HepG2 (cell line): ENCODE data around the gene NUDT22. TPM values are rescaled to one million over a fixed set of nuclear protein-coding genes. Genes with fewer than 3 reads are reported as not detected.

Source experiments
- MYNN ChIP-seq: sonication (generic); formaldehyde crosslinking; IDR thresholded peaks from 2 replicates; pipeline ENCODE4 v1.4.0; 2020; ENCODE audit warnings: mild to moderate bottlenecking, low read depth, missing genetic modification reagents
- PBX2 ChIP-seq: IDR thresholded peaks from 2 replicates; pipeline ENCODE4 v1.6.1; 2016; ENCODE audit warnings: control low read depth
- PHF21A ChIP-seq: sonication (generic); formaldehyde crosslinking; IDR thresholded peaks from 2 replicates; pipeline ENCODE4 v1.5.0; 2020; ENCODE audit warnings: mild to moderate bottlenecking, missing genetic modification reagents
- RBAK ChIP-seq: sonication (generic); formaldehyde crosslinking; IDR thresholded peaks from 2 replicates; pipeline ENCODE4 v1.5.1; 2020; ENCODE audit warnings: mild to moderate bottlenecking, missing genetic modification reagents
- SIX4 ChIP-seq: sonication (generic); formaldehyde crosslinking; IDR thresholded peaks from 2 replicates; pipeline ENCODE4 v1.4.0; 2020; ENCODE audit warnings: missing genetic modification reagents
- SMAD3 ChIP-seq: sonication (generic); formaldehyde crosslinking; IDR thresholded peaks from 2 replicates; pipeline ENCODE4 v1.4.0; 2020; ENCODE audit warnings: missing genetic modification reagents
- SNRNP70 ChIP-seq: fragments of 200-400 bp; formaldehyde crosslinking; IDR thresholded peaks from 2 replicates; pipeline ENCODE4 v1.6.1; 2017; ENCODE audit warnings: mild to moderate bottlenecking, low read depth, low read length, moderate library complexity
- TCF12 ChIP-seq, 2 experiments: fragments of 450-650 bp in 1 of 2; sonication (generic) in 1 of 2; formaldehyde crosslinking in 1 of 2; IDR thresholded peaks; 2 replicates each; pipeline versions ENCODE4 v1.6.1 to v1.8.0; 2017 to 2022; ENCODE audit warnings: antibody characterized with exemption in 1 of 2, mild to moderate bottlenecking in 1 of 2, missing genetic modification reagents in 1 of 2, moderate library complexity in 1 of 2
- TIGD3 ChIP-seq: sonication (generic); formaldehyde crosslinking; IDR thresholded peaks from 2 replicates; pipeline ENCODE4 v1.5.1; 2020; ENCODE audit warnings: mild to moderate bottlenecking, missing genetic modification reagents, borderline replicate concordance
- WIZ ChIP-seq: sonication (generic); formaldehyde crosslinking; IDR thresholded peaks from 2 replicates; pipeline ENCODE4 v1.5.1; 2020; ENCODE audit warnings: mild to moderate bottlenecking, missing genetic modification reagents
- ZBTB42 ChIP-seq: sonication (generic); formaldehyde crosslinking; IDR thresholded peaks from 2 replicates; pipeline ENCODE4 v1.5.0; 2020; ENCODE audit warnings: mild to moderate bottlenecking, missing genetic modification reagents
- ZNF253 ChIP-seq: sonication (generic); formaldehyde crosslinking; IDR thresholded peaks from 2 replicates; pipeline ENCODE4 v1.8.0; 2022; ENCODE audit warnings: mild to moderate bottlenecking, missing genetic modification reagents, borderline replicate concordance
- ZNF546 ChIP-seq: sonication (generic); formaldehyde crosslinking; conservative IDR thresholded peaks from 2 replicates; pipeline ENCODE4 v1.8.1; 2023; ENCODE audit warnings: mild to moderate bottlenecking, missing genetic modification reagents
- ZNF589 ChIP-seq: sonication (generic); formaldehyde crosslinking; conservative IDR thresholded peaks from 2 replicates; pipeline ENCODE4 v1.8.0; 2022; ENCODE audit warnings: mild to moderate bottlenecking, moderate library complexity, missing genetic modification reagents
- ZNF878 ChIP-seq: sonication (generic); formaldehyde crosslinking; IDR thresholded peaks from 2 replicates; pipeline ENCODE4 v1.8.1; 2023; ENCODE audit warnings: mild to moderate bottlenecking, missing genetic modification reagents, moderate library complexity
- ZSCAN21 ChIP-seq: sonication (generic); formaldehyde crosslinking; IDR thresholded peaks from 2 replicates; pipeline ENCODE4 v1.8.0; 2022; ENCODE audit warnings: mild to moderate bottlenecking, missing genetic modification reagents, moderate library complexity, borderline replicate concordance
- ZSCAN30 ChIP-seq: sonication (generic); formaldehyde crosslinking; IDR thresholded peaks from 2 replicates; pipeline ENCODE4 v1.5.0; 2020; ENCODE audit warnings: mild to moderate bottlenecking, missing genetic modification reagents
- polyA plus RNA-seq, 8 experiments: library from polyadenylated mRNA; depleted of rRNA in 3 of 8; stranded (reverse) in 7 of 8; unstranded in 1 of 8; fragments of >200 nt; fragmentation: Illumina TruSeq in 4 of 8; extraction: Trizol in 4 of 8; gene quantifications; 2 replicates each; pipeline versions ENCODE4 v1.2.1 to v1.2.3, GENCODE V29; 2011 to 2016; ENCODE audit warnings: low read depth in 4 of 8, missing spikeins in 1 of 8, mixed read lengths in 1 of 8; ENCODE audit not compliant: insufficient read depth in 1 of 8
- total RNA-seq, 5 experiments: library from RNA; depleted of rRNA; stranded (reverse); fragments of >200 nt; fragmentation: Illumina TruSeq; extraction: Trizol; gene quantifications; 2 replicates each; pipeline ENCODE4 v1.2.3, GENCODE V29; 2016; ENCODE audit warnings: low read depth in 1 of 5
- TF ChIP-seq, protein P1 (sequence below): sonication (generic); formaldehyde crosslinking; IDR thresholded peaks from 2 replicates; pipeline ENCODE4 v1.4.0; 2020; ENCODE audit warnings: mild to moderate bottlenecking, missing genetic modification reagents
- TF ChIP-seq, protein P2 (sequence below): sonication (generic); formaldehyde crosslinking; IDR thresholded peaks from 2 replicates; pipeline ENCODE4 v1.5.1; 2020; ENCODE audit warnings: missing genetic modification reagents, mild to moderate bottlenecking, borderline replicate concordance

The NUDT22 gene
- total and polyA plus RNA-seq, 2 of the 13 experiments (the other 11 are each of a cell fraction or from before 2014, with no cell fraction given), result 33.5 to 39.8 TPM

DNA sequence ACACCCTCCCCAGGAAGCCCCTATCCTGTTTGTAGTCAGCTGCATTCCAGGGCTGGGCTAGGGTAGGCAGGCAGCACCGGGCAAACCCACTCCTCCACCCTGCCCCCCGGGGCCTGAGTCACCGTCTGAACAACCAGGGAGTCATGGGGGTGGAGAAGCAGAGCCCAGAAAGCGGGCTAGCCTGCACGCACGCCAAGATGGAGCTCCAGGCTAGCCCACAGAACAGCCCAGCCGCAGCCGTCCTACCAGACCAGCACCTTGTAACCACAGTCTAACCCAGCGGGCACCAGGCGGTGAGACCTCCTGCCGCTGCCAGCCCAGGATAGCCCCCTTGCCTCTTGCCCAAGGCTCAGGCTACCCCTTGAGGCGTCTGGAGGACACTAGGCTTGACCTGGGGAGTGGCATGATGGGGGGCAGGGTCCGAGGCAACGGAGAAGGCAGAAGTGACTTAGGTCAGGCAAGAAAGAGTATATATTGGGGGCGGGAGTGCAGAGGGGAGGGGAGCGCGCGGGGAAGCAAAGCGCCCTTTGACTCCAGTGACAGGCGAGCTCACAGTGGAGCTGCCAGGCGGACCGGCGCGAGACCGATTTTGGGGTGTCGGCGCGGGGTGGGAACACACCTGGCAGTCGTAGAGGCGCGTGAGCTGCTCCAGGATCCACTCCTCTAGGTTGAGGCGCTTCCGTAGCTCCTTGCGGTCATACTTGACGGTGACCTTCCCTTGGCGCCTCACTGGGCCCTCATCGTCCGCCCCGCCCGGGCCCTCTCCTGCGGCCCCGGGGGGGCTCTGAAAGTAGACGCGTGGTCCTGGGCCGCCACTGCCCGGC is 19.9 kb downstream of the NUDT22 start (continued):
- TF ChIP-seq, protein P1, sequence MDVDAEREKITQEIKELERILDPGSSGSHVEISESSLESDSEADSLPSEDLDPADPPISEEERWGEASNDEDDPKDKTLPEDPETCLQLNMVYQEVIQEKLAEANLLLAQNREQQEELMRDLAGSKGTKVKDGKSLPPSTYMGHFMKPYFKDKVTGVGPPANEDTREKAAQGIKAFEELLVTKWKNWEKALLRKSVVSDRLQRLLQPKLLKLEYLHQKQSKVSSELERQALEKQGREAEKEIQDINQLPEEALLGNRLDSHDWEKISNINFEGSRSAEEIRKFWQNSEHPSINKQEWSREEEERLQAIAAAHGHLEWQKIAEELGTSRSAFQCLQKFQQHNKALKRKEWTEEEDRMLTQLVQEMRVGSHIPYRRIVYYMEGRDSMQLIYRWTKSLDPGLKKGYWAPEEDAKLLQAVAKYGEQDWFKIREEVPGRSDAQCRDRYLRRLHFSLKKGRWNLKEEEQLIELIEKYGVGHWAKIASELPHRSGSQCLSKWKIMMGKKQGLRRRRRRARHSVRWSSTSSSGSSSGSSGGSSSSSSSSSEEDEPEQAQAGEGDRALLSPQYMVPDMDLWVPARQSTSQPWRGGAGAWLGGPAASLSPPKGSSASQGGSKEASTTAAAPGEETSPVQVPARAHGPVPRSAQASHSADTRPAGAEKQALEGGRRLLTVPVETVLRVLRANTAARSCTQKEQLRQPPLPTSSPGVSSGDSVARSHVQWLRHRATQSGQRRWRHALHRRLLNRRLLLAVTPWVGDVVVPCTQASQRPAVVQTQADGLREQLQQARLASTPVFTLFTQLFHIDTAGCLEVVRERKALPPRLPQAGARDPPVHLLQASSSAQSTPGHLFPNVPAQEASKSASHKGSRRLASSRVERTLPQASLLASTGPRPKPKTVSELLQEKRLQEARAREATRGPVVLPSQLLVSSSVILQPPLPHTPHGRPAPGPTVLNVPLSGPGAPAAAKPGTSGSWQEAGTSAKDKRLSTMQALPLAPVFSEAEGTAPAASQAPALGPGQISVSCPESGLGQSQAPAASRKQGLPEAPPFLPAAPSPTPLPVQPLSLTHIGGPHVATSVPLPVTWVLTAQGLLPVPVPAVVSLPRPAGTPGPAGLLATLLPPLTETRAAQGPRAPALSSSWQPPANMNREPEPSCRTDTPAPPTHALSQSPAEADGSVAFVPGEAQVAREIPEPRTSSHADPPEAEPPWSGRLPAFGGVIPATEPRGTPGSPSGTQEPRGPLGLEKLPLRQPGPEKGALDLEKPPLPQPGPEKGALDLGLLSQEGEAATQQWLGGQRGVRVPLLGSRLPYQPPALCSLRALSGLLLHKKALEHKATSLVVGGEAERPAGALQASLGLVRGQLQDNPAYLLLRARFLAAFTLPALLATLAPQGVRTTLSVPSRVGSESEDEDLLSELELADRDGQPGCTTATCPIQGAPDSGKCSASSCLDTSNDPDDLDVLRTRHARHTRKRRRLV (CRISPR knock-in tag), result no peak
- no peak for TF ChIP-seq ZNF878 (CRISPR knock-in tag)
- no peak for TF ChIP-seq WIZ (CRISPR knock-in tag)
- TF ChIP-seq, protein P2, sequence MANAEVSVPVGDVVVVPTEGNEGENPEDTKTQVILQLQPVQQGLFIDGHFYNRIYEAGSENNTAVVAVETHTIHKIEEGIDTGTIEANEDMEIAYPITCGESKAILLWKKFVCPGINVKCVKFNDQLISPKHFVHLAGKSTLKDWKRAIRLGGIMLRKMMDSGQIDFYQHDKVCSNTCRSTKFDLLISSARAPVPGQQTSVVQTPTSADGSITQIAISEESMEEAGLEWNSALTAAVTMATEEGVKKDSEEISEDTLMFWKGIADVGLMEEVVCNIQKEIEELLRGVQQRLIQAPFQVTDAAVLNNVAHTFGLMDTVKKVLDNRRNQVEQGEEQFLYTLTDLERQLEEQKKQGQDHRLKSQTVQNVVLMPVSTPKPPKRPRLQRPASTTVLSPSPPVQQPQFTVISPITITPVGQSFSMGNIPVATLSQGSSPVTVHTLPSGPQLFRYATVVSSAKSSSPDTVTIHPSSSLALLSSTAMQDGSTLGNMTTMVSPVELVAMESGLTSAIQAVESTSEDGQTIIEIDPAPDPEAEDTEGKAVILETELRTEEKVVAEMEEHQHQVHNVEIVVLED (CRISPR knock-in tag), result no peak
- TF ChIP-seq ZNF589 (CRISPR knock-in tag), result no peak
- no peak for TF ChIP-seq ZNF546
- TF ChIP-seq SNRNP70, result no peak
- no peak for TF ChIP-seq PBX2 (CRISPR knock-in tag)
- no peak for TF ChIP-seq ZSCAN30 (CRISPR knock-in tag)
- TF ChIP-seq ZSCAN21 (CRISPR knock-in tag), result no peak
- TF ChIP-seq TIGD3 (CRISPR knock-in tag), result no peak
- no peak for TF ChIP-seq RBAK (CRISPR knock-in tag)
- no peak for TF ChIP-seq SIX4 (CRISPR knock-in tag)
- TF ChIP-seq MYNN, result no peak
- TF ChIP-seq TCF12 (IDR thresholded peaks at IDR 0.05), result no peak
- TF ChIP-seq TCF12 (CRISPR knock-in tag; IDR thresholded peaks at IDR 0.05), result no peak
- no peak for TF ChIP-seq PHF21A (CRISPR knock-in tag)
- no peak for TF ChIP-seq ZBTB42 (CRISPR knock-in tag)
- no peak for TF ChIP-seq SMAD3 (CRISPR knock-in tag)
- no peak for TF ChIP-seq ZNF253 (CRISPR knock-in tag)
